ENCODE measurements around the gene FIBP. TPM values are rescaled to one million over a fixed set of nuclear protein-coding genes. Genes with fewer than 3 reads are reported as not detected.
A peak's percentile ranks its signal among the peaks of the same experiment; 100 is the strongest.

The FIBP gene
- total and polyA plus RNA-seq, 2 of the 8 experiments (the other 6 are each of a cell fraction or from before 2014, with no cell fraction given): 74.3 to 173 TPM

DNA sequence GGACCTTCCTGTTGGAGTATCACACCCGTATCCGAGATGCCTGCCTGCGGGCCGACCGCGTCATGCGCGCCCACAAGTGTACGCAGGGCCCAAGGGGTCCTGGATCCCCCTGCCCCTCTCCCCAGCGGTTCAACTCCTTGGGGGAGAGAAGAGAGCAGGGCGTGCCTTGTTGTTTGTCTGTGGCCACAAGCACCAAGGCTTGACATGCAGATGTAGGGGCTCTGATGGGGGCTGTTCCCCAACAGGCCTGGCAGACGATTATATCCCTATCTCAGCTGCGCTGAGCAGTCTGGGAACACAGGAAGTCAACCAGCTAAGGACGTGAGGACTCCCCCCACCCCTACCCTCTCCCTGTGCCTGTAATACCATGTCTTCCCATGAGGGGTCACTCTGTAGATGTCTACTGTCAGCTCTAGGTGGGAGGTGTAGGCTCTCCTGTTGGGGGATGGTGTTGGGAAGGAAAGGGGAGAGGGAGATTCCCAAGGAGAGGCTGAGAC, 37.1 kb downstream of the FIBP start:
- H3K14ac ChIP-seq (ENCODE audit: insufficient read length): no peak overlapping the region
- peak; percentile 48 for FAIRE-seq
- peaks cover 9 to 22% of the 10 kb centered on the region in 2 experiments for H3K79me2 ChIP-seq (ENCODE audit: control insufficient read depth in 1 of 2, insufficient read depth in 2 of 2, low read length in 2 of 2)
- no peak overlapping the region for H2BK15ac ChIP-seq (ENCODE audit: low read length)
- H3K4me1 ChIP-seq (replicated peaks in 1 of 4; ENCODE audit: control insufficient read depth in 3 of 4, insufficient read depth in 4 of 4, low read length in 3 of 4): peaks cover 0 to 5% (median under 1%) of the 10 kb centered on the region in 4 experiments; a peak in 5 of 7 replicates
- H2BK20ac ChIP-seq (ENCODE audit: low read length): no peak overlapping the region
- ChIA-PET POLR2A (ENCODE audit: partially characterized antibody) (interaction anchor here (0.8 to 38.3 kb wide), 17 partner anchors 8 to 244 kb away, joined by 3 to 1071 read pairs (median 4); partner anchors contain the start of genes AP5B1, CCDC85B, CFL1 and CTSW), CTCF (ENCODE audit: partially characterized antibody) (interaction anchor here (0.6 to 15.2 kb wide), 42 partner anchors 9 to 1091 kb away, joined by 3 to 283 read pairs (median 5); partner anchors contain the start of genes AP5B1, CCDC85B, CFL1 and CTSW)
- no peak overlapping the region for H2BK120ac ChIP-seq (replicated peaks; ENCODE audit: low read depth, low read length)
- H3K56ac ChIP-seq (replicated peaks; ENCODE audit: insufficient read length, low read depth, low read length): no peak overlapping the region
- no peak overlapping the region for H4K5ac ChIP-seq (ENCODE audit: insufficient read length, low read depth, low read length)
- H3K18ac ChIP-seq (ENCODE audit: extremely low read depth, low read length): no peak overlapping the region
- 91% methylated on average over 14 of the region's 14 CpGs; no CpG with 5 or more reads in 1 of the 2 experiments for WGBS, 2 experiments (ENCODE audit: extremely low coverage in 1 of 2, insufficient coverage in 1 of 2, insufficient read length in 1 of 2, insufficient replicate concordance in 2 of 2, low coverage in 1 of 2, low lambda C conversion rate in 2 of 2, missing lambda C conversion rate in 1 of 2)
- peaks cover 7 to 10% of the 10 kb centered on the region in 2 experiments; a peak in 2 of 4 replicates for H3K9me3 ChIP-seq (ENCODE audit: insufficient read depth in 2 of 2, low read depth in 1 of 2, low read length in 1 of 2)
- no peak overlapping the region for H3K27ac ChIP-seq (ENCODE audit: low read depth, low read length)
- H3K23ac ChIP-seq (ENCODE audit: insufficient read length): no peak overlapping the region
- H2BK12ac ChIP-seq (ENCODE audit: low read depth, low read length): no peak overlapping the region
- H3K79me1 ChIP-seq (ENCODE audit: low read depth, low read length): peaks cover 14% of the 10 kb centered on the region
- H3K27me3 ChIP-seq (replicated peaks in 1 of 4; ENCODE audit: control insufficient read depth in 3 of 4, extremely low read depth in 1 of 4, insufficient read depth in 3 of 4, low read length in 3 of 4): no peaks in the 10 kb centered on the region; a peak in 1 of 7 replicates
- H3K4me2 ChIP-seq (ENCODE audit: insufficient read depth in 1 of 2, low read depth in 2 of 2, low read length in 2 of 2): no peak overlapping the region
- H3K4ac ChIP-seq (replicated peaks; ENCODE audit: insufficient read length, low read depth, low read length): no peak overlapping the region
- no peak overlapping the region for H4K91ac ChIP-seq (replicated peaks; ENCODE audit: insufficient read length, low read length)
- H4K20me1 ChIP-seq (replicated peaks in 1 of 2; ENCODE audit: control insufficient read depth in 1 of 2, insufficient read depth in 2 of 2, low read length in 2 of 2): peaks cover 20 to 23% of the 10 kb centered on the region in 2 experiments
- peak in 1 of 2 experiments; percentile 93 for DNase-seq (ENCODE audit: low read depth in 1 of 2, low spot score in 2 of 2)
- no peak overlapping the region for H3K9ac ChIP-seq (replicated peaks in 1 of 4; ENCODE audit: extremely low read depth in 1 of 4, low read depth in 3 of 4, low read length in 3 of 4)
- H4K8ac ChIP-seq (ENCODE audit: extremely low read depth, insufficient read depth, low read length): no peak overlapping the region
- peaks cover 17 to 33% (median 30%) of the 10 kb centered on the region in 4 experiments for H3K36me3 ChIP-seq (ENCODE audit: control insufficient read depth in 2 of 4, insufficient read depth in 4 of 4, low read length in 3 of 4)
- H2AFZ ChIP-seq (ENCODE audit: low read length): no peak overlapping the region
- H3K23me2 ChIP-seq (ENCODE audit: low read depth, low read length): no peaks in the 10 kb centered on the region
- H2AK5ac ChIP-seq (ENCODE audit: low read depth, low read length): no peak overlapping the region
- peak overlapping the region; percentile 35; the same call in 1 of the 2 replicates for H2BK5ac ChIP-seq (ENCODE audit: low read depth, low read length)
- no peak overlapping the region for H3K4me3 ChIP-seq (ENCODE audit: extremely low read depth in 1 of 4, insufficient read depth in 2 of 4, low read depth in 3 of 4, low read length in 4 of 4)
- TF ChIP-seq PHF8 (conservative IDR thresholded peaks at IDR 0.05; ENCODE audit: low read depth, low read length) (no peak), SP2 (IDR thresholded peaks at IDR 0.05; ENCODE audit: low read length) (no peak), FOSL1 (IDR thresholded peaks at IDR 0.05; ENCODE audit: insufficient read depth, low read depth, low read length) (no peak), SP4 (IDR thresholded peaks at IDR 0.05; ENCODE audit: low read length) (no peak), SIRT6 (IDR thresholded peaks at IDR 0.05; ENCODE audit: low read length) (no peak), EGR1 (IDR thresholded peaks at IDR 0.05; ENCODE audit: borderline replicate concordance, low read depth, low read length) (no peak), TAF7 (optimal IDR thresholded peaks at IDR 0.05; ENCODE audit: borderline replicate concordance, low read depth, low read length) (peak; percentile 43), MAFK (IDR thresholded peaks at IDR 0.05; ENCODE audit: low read depth, low read length) (no peak), TAF1 (IDR thresholded peaks at IDR 0.05; ENCODE audit: low read depth, low read length) (no peak), HDAC6 (IDR thresholded peaks at IDR 0.05; ENCODE audit: low read depth, low read length) (no peak), BACH1 (IDR thresholded peaks at IDR 0.05; ENCODE audit: low read length) (no peak), CEBPB (IDR thresholded peaks at IDR 0.05; ENCODE audit: low read depth, low read length) (no peak), RBBP5 (IDR thresholded peaks at IDR 0.05; ENCODE audit: borderline replicate concordance, low read depth, low read length) (no peak)
- TF ChIP-seq, protein P1, sequence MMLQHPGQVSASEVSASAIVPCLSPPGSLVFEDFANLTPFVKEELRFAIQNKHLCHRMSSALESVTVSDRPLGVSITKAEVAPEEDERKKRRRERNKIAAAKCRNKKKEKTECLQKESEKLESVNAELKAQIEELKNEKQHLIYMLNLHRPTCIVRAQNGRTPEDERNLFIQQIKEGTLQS (IDR thresholded peaks at IDR 0.05; ENCODE audit: insufficient read depth, low read depth, low read length): no peak
